Renal cortical epithelial cell (primary cell): ENCODE data around the gene APC2. TPM values are rescaled to one million over a fixed set of nuclear protein-coding genes. Genes with fewer than 3 reads are reported as not detected.
"Not testable (repeated sequence)": the region's sequence is repeated elsewhere in the genome, so short reads cannot be mapped to it uniquely, and the experiment has no call there.

ENCODE experiments used
- DNase-seq: peaks from one replicate; pipeline ENCODE4 v3.0.0-alpha.2; 2011; ENCODE audit warnings: low read depth
- total RNA-seq: library from RNA; depleted of rRNA; stranded (reverse); fragments of >200 nt; gene quantifications from 2 replicates; pipeline ENCODE4 v1.2.3, GENCODE V29; 2014

The APC2 gene
- total RNA-seq, 1 donor from 2014 or later: 0.05 TPM

GRCh38 chr19:1495799-1496713, 46.1 kb downstream of the APC2 start:
- no peak for DNase-seq

- no peak for DNase-seq
Measured at GRCh38 chr19:1496714-1497577, 47.0 kb downstream of the APC2 start.

- DNase-seq: no peak
Measured at GRCh38 chr19:1497578-1498235, 47.8 kb downstream of the APC2 start.

- not testable (repeated sequence) for DNase-seq
Measured at GRCh38 chr19:1499231-1499630, 49.3 kb downstream of the APC2 start.

- DNase-seq: peak; percentile 42
Measured at GRCh38 chr19:1501200-1501595, 51.3 kb downstream of the APC2 start.

- no peak for DNase-seq
Measured at GRCh38 chr19:1502433-1503088, 52.6 kb downstream of the APC2 start.

- DNase-seq: no peak
Measured at GRCh38 chr19:1503089-1503924, 53.4 kb downstream of the APC2 start.

GRCh38 chr19:1503925-1504773, 54.2 kb downstream of the APC2 start:
- no peak for DNase-seq

- no peak for DNase-seq
Measured at GRCh38 chr19:1505012-1505411, 55.1 kb downstream of the APC2 start.

- no peak for DNase-seq
Measured at GRCh38 chr19:1505991-1506881, 56.3 kb downstream of the APC2 start.

GRCh38 chr19:1507192-1507660, 57.3 kb downstream of the APC2 start:
- no peak for DNase-seq

- DNase-seq: peak; percentile 88
Measured at GRCh38 chr19:1507763-1508506, 58.0 kb downstream of the APC2 start.

GRCh38 chr19:1508507-1508856, 58.6 kb downstream of the APC2 start:
- DNase-seq: no peak

- no peak for DNase-seq
Measured at GRCh38 chr19:1509602-1510441, 59.9 kb downstream of the APC2 start.

- no peak for DNase-seq
Measured at GRCh38 chr19:1510442-1510806, 60.5 kb downstream of the APC2 start.

- DNase-seq: no peak
Measured at GRCh38 chr19:1510807-1511206, 60.9 kb downstream of the APC2 start.
